SU-DHL-6 (cell line): ENCODE data around the gene YWHAQ.
A peak's percentile ranks its signal among the peaks of the same experiment; 100 is the strongest.

Experiments
- H2AFZ ChIP-seq: fragments of 200-600 bp; sonication (generic); 2 replicates; pipeline ENCODE4 v1.6.1; 2014; ENCODE audit warnings: low read depth, mild to moderate bottlenecking, moderate library complexity, mixed read lengths, antibody characterized with exemption, low read length; ENCODE audit not compliant: severe bottlenecking
- H3F3A ChIP-seq: fragments of 200-600 bp; shearing (Covaris generic); 2 replicates; pipeline ENCODE4 v1.6.0; 2016; ENCODE audit warnings: antibody characterized with exemption, mild to moderate bottlenecking; ENCODE audit not compliant: insufficient read depth
- H3K27ac ChIP-seq: fragments of 200-600 bp; sonication (generic); 2 replicates; pipeline ENCODE4 v1.5.1; 2016; ENCODE audit warnings: low read depth, mild to moderate bottlenecking, low read length, moderate library complexity, mixed read lengths
- H3K27me3 ChIP-seq: fragments of 200-600 bp; sonication (generic), shearing (Covaris generic); 2 replicates; pipeline ENCODE4 v1.6.0; 2014; ENCODE audit warnings: mild to moderate bottlenecking, low read length
- H3K36me3 ChIP-seq: fragments of 200-600 bp; sonication (generic); 2 replicates; pipeline ENCODE4 v1.6.1; 2014; ENCODE audit warnings: mild to moderate bottlenecking, low read length, mixed read lengths
- H3K4me2 ChIP-seq: fragments of 300-600, 200-600 bp; shearing (Covaris generic), sonication (generic); 2 replicates; pipeline ENCODE4 v1.6.0; 2014; ENCODE audit warnings: low read length, low read depth, mild to moderate bottlenecking; ENCODE audit not compliant: poor library complexity, severe bottlenecking
- H3K4me3 ChIP-seq: fragments of 200-600 bp; sonication (generic); 2 replicates; pipeline ENCODE4 v1.5.1; 2014; ENCODE audit warnings: antibody characterized with exemption, low read length, mild to moderate bottlenecking, mixed read lengths; ENCODE audit not compliant: insufficient read depth, poor library complexity, severe bottlenecking
- H3K79me2 ChIP-seq: fragments of 200-600 bp; sonication (generic); 2 replicates; pipeline ENCODE4 v1.6.1; 2014; ENCODE audit warnings: mild to moderate bottlenecking, low read length, moderate library complexity; ENCODE audit not compliant: insufficient read depth
- H3K9ac ChIP-seq: fragments of 200-600 bp; sonication (generic); 2 replicates; pipeline ENCODE4 v1.7.0; 2014; ENCODE audit warnings: mild to moderate bottlenecking, low read length
- H3K9me2 ChIP-seq: fragments of 200-600 bp; sonication (generic); replicated peaks from 2 replicates; pipeline ENCODE4 v1.6.1; 2014; ENCODE audit warnings: low read length; ENCODE audit not compliant: insufficient read depth
- H3K9me3 ChIP-seq: fragments of 200-600 bp; sonication (generic); 2 replicates; pipeline ENCODE4 v1.6.1; 2014; ENCODE audit warnings: low read length, mixed read lengths; ENCODE audit not compliant: insufficient read depth
- H4K20me1 ChIP-seq: fragments of 200-600 bp; sonication (generic); 2 replicates; pipeline ENCODE4 v1.6.1; 2014; ENCODE audit warnings: low read depth, mild to moderate bottlenecking, antibody characterized with exemption, low read length, moderate library complexity, mixed read lengths
- EZH2phosphoT487 ChIP-seq: fragments of 200-600 bp; sonication (generic), shearing (Covaris generic); conservative IDR thresholded peaks from 2 replicates; pipeline ENCODE4 v1.6.1; 2018; ENCODE audit warnings: mild to moderate bottlenecking, antibody characterized with exemption, low read length, moderate library complexity, mixed read lengths
- TF ChIP-seq, protein P1 (sequence below): fragments of 200-600 bp; sonication (generic); IDR thresholded peaks from one replicate; pipeline ENCODE4 v1.5.1; 2017; ENCODE audit warnings: antibody characterized with exemption, mild to moderate bottlenecking, low read length, moderate library complexity; ENCODE audit not compliant: insufficient read depth, poor library complexity, severe bottlenecking

The YWHAQ gene

DNA sequence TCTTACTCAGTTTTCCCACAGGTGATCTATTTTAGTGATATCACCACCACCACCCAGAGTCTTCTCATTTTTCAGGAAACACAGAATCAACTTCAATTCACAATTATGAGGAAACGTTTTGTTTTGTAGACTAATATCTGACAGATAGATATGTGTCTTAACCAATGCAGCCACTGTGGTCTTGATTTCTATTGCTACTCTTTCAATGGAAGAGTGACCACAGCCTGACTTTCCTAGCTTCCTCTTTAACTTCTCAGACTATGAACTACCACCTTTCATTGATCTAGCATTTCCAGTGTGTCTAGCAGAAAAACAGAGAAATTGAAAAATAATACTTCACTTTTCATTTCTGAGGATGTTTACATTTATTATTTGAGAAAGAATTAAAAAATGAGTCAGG lies 95.6 kb downstream of the YWHAQ start:
- H3K79me2 ChIP-seq: peaks cover 48% of the 10 kb centered on the region
- peaks cover 43% of the 10 kb centered on the region for H3F3A ChIP-seq
- 0 out of 2 replicates have a peak overlapping the region, but pooled peaks have one; percentile 4 for H3K27ac ChIP-seq
- no peaks in the 10 kb centered on the region for H3K27me3 ChIP-seq
- no peaks in the 10 kb centered on the region for H4K20me1 ChIP-seq
- H3K4me3 ChIP-seq: no peak overlapping the region
- peaks cover 38% of the 10 kb centered on the region; the same call in 1 of the 2 replicates for H3K36me3 ChIP-seq
- H3K9me2 ChIP-seq: no peaks in the 10 kb centered on the region
- TF ChIP-seq, protein P1, sequence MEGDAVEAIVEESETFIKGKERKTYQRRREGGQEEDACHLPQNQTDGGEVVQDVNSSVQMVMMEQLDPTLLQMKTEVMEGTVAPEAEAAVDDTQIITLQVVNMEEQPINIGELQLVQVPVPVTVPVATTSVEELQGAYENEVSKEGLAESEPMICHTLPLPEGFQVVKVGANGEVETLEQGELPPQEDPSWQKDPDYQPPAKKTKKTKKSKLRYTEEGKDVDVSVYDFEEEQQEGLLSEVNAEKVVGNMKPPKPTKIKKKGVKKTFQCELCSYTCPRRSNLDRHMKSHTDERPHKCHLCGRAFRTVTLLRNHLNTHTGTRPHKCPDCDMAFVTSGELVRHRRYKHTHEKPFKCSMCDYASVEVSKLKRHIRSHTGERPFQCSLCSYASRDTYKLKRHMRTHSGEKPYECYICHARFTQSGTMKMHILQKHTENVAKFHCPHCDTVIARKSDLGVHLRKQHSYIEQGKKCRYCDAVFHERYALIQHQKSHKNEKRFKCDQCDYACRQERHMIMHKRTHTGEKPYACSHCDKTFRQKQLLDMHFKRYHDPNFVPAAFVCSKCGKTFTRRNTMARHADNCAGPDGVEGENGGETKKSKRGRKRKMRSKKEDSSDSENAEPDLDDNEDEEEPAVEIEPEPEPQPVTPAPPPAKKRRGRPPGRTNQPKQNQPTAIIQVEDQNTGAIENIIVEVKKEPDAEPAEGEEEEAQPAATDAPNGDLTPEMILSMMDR: no peak
- TF ChIP-seq EZH2phosphoT487: no peak
- no peak overlapping the region for H3K4me2 ChIP-seq
- no peaks in the 10 kb centered on the region for H3K9me3 ChIP-seq
- H3K9ac ChIP-seq: no peak overlapping the region
- no peak overlapping the region for H2AFZ ChIP-seq
